UCSD-AML1 (cell line): Measurements from ENCODE around the gene SDE2.
"Not testable (repeated sequence)": the region's sequence is repeated elsewhere in the genome, so short reads cannot be mapped to it uniquely, and the experiment has no call there.

Source experiments
- DNase-seq: peaks from one replicate; lab custom pipeline; 2025; ENCODE audit not compliant: unreplicated experiment; lab: John Stamatoyannopoulos, UW

Gene SDE2

GRCh38 chr1:225944951-225945350, 54.2 kb downstream of the SDE2 start:
- DNase-seq = no peak

GRCh38 chr1:225944387-225944786, 54.8 kb downstream of the SDE2 start:
- DNase-seq = no peak

GRCh38 chr1:225943582-225943981, 55.6 kb downstream of the SDE2 start:
- DNase-seq = no peak

GRCh38 chr1:225942574-225942973, 56.6 kb downstream of the SDE2 start:
- DNase-seq = no peak

GRCh38 chr1:225941942-225942222, 57.3 kb downstream of the SDE2 start:
- DNase-seq = no peak

GRCh38 chr1:225941187-225941941, 57.8 kb downstream of the SDE2 start, which contains the start of gene LEFTY2:
Gene LEFTY2 (minus strand): TSS chr1:225941220. CDS start chr1:225941140, 80 bp downstream.
- no peak for DNase-seq

GRCh38 chr1:225940385-225941151, 58.6 kb downstream of the SDE2 start:
- no peak for DNase-seq

GRCh38 chr1:225939939-225940310, 59.2 kb downstream of the SDE2 start:
- not testable (repeated sequence) for DNase-seq

GRCh38 chr1:225939097-225939938, 59.8 kb downstream of the SDE2 start:
- DNase-seq = not testable (repeated sequence)

GRCh38 chr1:225937048-225937968, 61.8 kb downstream of the SDE2 start:
- DNase-seq = no peak

GRCh38 chr1:225936523-225936922, 62.6 kb downstream of the SDE2 start:
- no peak for DNase-seq

GRCh38 chr1:225936086-225936485, 63.1 kb downstream of the SDE2 start:
- not testable (repeated sequence) for DNase-seq

GRCh38 chr1:225934711-225935110, 64.4 kb downstream of the SDE2 start:
- no peak for DNase-seq

- DNase-seq = no peak
These were observed 66.1 kb downstream of the SDE2 start for GRCh38 chr1:225933072-225933471.
